Activated CD8-positive, alpha-beta memory T cell treated with anti-CD3 and anti-CD28 coated beads for 4 hours (primary cell): ENCODE measurements around the gene TTC9B.

Experiments
- DNase-seq, 2 donors: peaks; one replicate each; pipeline ENCODE4 v3.0.0-alpha.2; 2020; ENCODE audit warnings: low read depth in 2 of 2

TTC9B gene

DNA sequence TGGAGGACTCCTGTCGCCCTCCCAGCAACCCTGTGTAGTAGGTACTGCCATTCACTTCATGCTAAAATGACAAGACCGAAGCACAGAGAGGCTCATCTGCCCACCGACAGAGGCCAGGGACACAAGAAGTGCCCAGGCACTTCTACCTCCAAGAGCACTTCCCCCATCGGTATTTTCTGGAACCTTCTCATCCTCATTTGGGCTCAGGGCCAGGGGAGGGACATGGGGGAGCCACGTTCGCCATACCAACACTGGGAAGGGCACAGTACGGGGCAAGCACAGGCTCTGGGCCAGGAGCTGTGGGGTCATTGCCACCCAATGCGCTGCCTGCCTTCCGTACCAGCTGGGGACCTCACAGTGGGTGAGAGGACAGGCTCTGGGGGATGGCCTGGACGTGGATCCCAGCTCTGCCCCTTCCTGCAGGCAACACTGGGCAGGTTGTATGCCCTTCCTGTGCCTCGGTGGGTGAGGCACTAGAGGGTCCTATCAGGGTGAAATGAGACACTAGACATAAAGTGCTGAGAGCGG lies 29.6 kb upstream of the TTC9B start:
- DNase-seq: no peak

DNA sequence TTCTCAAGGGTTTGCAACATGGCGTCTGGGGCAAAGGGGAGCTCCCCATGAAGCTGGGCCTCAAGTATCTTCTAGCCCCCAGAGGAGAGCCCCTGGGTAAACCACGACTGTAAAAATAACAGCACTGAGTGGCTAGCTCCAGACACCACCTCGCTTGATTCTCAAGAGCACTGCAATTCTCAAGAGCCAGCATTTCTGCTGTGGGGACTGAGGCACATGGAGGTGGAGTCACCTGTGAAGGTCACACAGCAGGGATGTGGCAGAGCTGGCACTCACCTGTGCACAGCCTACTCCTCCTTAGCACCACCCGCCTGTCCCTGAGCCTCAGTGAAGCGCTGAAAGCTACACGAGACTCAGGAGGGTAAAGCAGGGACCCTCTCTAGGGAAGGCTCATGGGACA lies 29.0 kb upstream of the TTC9B start:
- DNase-seq: no peak

DNA sequence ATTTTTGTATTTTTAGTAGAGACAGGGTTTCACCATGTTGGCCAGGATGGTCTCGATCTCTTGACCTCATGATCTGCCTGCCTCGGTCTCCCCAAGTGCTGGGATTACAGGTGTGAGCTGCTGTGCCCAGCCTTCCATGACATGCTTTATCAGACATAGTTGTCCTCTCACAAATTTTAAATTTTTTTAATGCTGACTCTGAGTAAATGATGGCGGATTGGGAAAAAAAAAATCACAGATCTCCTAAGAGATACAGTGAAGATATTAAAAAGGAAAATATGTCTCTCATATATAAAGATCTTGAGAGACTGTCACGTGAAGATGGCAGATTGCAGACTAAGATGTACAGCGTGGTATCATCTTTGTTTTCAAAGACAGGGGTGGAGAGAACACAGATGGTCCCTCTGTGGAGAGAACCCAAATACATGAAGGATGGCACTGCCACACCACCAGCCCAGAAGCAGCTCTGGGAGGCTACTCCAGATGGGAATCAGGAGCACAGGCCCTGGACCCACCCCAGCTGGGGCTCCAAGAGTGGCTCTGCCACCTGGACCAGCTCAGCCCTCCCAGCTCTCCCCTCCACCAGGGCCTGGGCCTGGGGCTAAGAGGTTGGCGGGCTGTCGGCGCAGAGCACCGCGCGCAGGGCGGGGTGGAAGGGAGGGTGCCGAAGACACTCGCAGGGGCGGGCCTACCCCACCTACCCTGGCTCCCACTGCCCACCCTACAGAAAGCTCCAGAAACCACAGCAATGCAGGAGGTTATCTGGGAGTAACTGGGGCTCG lies 28.3 kb upstream of the TTC9B start:
- DNase-seq: no peak

DNA sequence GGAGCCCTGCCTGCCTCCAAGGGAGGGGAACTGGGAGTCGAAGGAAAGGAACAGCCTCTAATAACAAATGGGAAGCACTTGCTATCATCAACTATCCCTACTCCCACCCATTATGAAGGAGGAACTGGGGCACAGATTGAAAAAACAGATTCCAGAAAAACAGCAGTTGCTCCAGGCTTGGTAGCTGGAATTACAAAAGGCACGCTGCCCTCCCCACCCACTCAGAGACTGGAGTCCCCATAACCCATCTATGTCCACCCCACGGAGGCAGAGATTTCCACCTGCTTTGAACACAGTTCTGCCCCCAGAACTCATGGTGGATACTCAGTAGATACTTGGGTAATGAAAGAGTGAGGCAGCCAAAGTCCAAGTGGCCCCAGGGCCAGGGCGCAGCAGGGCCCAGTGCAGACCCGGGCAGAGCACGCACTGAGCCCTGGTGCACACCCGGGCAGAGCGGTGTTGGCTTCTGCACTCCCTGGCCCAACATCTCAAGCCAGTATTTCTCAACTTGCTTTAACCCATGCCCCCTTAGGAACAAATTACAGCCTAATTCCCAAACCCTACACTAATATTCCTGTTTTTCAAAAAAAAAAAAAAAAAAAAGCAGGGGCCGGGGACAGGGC lies 27.4 kb upstream of the TTC9B start:
- no peak for DNase-seq

DNA sequence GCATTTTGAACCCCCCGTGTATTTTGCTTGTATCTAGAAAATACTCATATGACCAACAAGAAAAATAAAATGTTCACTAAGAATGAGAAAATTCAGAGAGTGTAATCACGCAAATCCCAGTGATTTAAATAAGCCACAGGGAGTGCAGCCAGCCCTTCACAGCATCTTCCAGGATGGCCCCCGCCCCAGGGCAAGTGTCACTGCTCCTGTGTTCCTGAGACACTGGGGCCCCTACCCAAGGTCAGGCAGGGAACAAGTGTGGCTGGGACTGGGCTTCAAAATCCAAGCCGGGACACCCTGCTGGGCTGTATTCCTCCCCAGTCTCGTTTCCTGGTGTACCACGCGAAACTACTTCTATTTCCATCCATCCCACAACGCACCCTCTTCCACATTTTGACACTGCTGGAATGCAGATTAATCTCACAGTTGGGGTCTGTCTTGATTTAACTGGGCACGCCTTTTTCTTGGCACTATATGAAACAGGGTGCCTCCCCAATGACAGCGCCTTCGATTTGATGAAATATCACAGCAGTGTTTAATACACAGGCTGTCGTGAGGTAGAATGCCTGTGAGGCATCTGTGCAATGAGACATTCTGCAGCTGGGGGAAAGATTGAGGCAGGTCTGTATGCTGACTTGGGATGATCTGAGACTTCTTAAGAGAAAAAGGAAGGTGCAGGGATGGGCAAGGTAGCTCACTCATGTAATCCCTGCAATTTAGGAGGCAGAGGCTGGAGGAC lies 26.6 kb upstream of the TTC9B start:
- no peak for DNase-seq

DNA sequence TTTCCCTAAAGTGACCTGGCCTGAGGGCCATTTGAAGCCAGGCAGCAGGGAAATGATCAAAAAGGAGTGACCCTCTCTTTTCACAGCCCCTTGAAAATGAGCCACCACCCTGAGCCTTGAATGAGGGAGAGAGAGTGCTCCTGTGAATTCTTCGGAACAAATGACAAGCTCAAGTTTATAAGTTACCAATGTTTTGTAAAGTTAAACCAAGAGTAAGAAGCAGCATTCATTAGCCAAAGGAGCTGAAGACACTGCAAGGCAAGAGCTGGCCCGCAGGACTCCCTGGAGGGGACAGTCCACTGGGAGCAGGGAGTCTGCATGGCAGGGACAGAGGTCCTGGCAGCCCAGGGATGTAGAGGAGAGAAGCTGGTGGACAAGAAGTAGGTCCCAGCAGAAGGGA lies 25.0 kb upstream of the TTC9B start:
- no peak for DNase-seq

DNA sequence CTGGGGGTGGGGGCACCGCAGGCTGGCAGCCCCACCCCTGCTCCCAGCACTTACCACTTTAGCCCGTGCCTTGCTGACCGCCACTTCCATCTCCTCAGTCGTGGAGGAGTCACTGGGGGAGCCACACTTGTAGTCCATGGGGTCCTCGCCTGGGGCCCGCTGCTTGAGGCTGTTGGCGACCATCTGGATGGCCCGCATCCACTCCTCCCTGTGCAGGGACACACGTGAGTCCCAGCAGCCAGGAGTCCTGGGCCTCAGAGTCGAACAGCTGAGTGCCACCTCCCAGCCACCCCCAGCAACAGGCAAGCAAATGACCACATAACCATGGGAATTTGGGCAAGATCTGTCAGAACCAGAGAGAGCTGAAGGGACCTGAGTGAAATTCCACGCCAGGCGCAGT lies 24.3 kb upstream of the TTC9B start:
- no peak for DNase-seq

DNA sequence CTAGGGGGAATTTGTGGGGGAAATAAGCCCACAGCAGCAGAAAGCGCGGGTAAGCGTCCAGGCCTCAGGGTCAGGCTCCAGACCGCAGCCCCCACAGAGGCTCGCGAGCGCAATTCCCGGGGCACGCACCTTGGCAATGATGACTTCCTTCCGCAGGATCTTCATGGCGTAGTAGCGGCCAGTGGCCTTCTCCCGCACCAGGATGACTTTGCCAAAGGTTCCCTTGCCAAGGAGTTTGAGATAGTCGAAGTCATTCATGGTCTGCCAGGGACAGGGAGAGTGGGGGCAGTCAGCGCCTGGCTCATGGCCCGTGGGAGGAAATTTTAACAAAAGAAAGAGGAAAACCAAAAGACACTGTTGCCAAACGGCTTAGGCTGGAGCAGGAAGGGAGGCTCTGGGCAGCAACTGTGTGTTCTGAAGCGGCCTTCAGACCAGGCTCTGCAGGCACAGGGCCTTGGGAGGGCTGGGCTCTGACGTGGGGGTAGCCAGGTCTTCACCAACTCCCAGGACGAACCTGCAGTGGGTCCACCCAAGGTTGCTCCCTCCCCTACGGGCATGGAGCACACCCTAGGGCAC lies 23.7 kb upstream of the TTC9B start:
- no peak for DNase-seq

DNA sequence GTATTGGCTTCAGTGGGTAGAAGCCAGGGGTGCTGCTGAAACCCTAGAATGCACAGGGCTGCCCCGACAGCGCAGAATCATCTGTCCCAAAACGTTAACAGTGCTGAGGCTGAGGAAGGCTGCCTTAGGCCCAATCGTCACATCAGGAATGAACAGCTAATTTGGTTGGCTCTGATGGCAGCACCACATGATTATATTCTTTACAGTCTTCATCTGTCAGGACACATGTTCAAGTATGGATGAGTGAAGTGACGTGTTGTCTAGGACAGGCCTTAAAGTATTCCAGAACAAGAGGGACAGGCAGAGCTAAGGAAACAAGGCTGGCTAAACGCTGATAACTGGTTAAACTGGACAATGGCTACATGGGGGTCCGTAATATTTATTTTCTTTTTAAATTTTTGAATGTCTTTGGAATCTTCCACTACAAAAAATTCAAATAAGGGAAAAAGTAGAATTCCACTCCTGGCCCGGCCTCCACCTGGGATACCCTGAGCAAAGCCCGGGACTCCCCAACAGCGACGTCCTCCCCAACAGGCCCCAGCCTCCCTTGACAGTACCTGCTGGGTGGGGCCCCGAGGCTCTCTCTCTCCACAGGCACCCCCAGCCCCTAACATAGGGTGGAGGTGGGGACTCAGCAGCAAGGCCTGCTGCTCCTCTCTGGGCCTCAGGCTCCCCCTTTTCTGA lies 23.1 kb upstream of the TTC9B start:
- DNase-seq: no peak

DNA sequence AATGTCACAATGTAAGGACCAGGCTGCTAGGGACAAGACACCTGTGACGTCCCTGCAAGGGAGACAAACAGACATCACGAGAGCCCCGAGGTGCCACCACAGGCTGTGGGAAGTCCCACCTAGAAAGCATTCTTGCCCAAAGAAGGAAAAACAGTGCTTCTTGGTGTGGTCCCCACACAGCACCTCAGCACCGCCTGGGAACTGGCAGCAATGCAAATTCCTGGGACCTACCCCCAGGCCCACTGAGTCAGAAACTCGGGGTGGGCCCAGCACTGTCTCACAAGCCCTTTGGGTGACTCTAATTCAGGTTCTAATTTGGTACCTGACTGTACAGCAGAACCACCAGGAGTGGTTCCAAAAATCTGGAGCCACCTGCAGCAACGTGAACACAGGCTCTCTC lies 22.1 kb upstream of the TTC9B start:
- DNase-seq: no peak

DNA sequence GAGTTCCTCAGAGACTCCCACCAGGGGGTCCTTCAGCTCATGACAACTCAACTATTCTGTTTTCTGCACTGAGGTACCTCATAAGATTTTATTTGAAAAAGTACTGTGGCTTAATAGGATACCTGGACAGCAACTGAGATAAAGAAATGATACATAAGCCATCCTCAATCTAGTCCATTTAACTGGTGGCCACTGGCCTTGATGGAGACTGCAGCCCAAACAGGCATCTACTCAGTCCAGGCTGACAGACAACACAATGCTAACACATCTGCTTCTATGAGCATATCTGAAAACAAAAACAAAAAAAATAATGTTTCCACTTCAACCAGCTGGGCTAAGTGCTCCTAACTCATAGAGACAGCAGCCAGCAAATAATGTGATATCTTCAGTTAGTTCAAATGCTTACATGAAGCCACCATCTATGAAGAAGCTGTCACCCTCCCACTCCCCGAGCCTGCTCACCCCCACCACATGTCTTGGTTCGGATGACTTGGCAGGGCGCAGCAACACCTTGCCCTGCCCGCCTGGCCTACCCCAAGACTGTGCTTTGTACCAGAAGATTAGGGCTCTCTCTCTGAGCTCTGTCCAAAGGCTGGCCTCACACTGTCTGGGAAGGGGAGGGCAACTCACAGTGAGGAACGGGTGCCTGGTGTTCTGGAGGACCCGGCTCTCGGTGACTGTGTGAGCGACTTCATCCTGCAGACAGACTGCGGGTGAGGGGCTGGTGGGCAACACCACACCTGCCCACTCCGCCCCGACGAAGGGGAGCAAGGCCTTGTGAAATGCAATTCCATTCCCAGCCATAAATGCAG lies 21.4 kb upstream of the TTC9B start:
- no peak for DNase-seq

DNA sequence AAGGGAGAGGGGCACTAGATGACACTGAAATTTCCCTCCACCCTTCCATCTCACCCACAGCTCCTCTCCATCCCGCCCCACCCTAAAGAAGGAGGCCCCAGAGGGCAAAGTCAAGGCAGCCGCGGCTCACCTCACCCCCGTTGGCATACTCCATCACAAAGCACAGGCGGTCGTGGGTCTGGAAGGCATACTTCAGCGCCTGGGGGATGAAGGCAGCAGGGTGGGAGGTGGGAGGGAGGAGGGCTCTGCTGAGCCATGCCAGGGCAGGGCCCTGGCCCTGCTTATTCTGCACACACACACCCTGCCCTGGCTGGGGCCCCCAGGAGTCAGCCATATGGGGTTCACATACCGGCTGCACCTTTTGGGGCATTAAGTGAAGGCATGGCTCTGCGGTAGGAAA lies 20.6 kb upstream of the TTC9B start:
- DNase-seq: no peak

DNA sequence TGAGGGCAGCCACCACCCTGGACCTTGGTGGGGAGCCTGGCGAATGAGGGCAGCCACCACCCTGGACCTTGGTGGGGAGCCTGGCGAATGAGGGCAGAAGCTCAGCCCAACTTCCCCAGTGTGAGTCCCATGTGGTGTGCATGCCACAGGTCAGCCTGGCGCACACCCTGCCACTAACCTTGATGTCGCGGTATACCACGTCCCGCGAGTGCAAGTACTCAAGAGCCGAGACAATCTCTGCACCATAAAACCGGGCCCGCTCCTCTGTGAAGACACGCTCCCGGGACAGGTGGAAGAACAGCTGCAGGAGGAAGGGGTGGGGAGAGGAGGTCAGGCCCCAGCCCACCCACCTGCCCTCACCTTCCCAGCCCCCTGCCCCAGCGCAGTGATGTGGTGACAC lies 19.6 kb upstream of the TTC9B start:
- DNase-seq: no peak

DNA sequence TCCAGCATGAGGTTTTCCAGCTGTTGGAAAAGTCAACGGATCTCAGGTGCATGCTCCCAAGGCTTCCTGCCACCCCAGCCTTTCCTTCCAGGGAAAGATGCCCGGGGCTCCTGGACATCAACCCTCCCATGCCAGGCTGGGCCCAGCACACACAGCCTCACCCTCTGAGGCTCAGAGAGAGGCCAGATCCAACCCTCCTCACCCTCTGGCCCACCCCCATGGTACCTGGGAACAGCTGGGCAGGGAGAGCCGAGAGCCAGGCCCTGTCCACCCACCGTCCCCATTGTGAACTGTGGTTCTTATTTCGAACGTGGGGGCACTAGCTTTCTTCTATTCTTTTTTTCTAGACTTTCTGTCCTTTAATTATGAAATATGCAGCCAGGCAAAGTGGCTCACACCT lies 18.2 kb upstream of the TTC9B start:
- no peak for DNase-seq

DNA sequence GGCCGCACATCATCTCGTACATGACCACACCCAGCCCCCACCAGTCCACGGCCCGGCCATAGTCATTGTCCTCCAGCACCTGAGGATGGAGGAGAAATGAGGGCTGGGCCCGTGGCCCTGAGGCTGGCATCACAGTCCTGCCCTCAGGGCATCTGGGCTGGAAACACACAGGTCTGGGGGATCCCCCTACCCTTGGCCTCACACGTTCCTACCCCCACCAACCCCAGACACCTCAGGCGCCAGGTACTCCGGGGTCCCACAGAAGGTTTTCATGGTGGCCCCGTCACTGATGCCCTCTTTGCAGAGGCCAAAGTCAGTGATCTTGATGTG lies 17.8 kb upstream of the TTC9B start:
- no peak for DNase-seq

DNA sequence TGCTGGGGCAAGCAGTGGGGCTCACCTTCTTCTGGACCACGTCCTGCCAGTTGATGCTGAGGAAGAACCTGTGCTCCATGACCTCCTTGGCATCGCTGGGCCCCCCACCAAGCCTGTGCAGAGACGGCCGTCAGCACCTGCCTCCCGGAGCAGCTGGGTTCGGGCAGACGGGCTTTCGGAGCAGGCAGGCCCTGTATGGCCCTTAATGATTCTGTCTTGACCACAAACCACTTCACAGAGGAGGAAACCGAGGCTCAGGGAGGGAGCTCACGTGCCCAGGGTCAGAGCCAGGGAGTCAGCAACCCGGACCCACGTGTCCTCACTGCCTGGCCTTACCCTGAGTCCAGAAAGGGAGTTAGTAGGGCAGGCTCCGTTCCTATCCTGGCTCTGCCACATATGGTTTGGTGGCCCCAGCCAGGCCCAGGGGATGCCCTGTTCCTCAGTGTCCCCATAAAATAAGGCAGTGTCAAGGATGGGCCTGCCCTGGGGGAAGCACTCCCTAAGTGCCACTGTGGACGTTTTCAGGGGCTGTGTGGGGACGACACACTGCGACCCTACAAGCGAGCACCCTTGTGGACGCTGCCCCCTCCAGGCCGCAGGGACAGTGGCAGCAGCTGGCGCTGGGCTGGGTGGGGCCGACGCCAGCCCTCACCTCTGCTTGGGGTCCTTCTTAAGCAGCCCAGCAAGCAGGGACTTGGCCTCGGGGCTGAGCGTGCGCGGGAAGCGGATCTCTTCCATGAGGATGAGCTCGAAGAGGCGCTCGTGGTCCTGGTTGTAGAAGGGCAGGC lies 17.2 kb upstream of the TTC9B start:
- no peak for DNase-seq

DNA sequence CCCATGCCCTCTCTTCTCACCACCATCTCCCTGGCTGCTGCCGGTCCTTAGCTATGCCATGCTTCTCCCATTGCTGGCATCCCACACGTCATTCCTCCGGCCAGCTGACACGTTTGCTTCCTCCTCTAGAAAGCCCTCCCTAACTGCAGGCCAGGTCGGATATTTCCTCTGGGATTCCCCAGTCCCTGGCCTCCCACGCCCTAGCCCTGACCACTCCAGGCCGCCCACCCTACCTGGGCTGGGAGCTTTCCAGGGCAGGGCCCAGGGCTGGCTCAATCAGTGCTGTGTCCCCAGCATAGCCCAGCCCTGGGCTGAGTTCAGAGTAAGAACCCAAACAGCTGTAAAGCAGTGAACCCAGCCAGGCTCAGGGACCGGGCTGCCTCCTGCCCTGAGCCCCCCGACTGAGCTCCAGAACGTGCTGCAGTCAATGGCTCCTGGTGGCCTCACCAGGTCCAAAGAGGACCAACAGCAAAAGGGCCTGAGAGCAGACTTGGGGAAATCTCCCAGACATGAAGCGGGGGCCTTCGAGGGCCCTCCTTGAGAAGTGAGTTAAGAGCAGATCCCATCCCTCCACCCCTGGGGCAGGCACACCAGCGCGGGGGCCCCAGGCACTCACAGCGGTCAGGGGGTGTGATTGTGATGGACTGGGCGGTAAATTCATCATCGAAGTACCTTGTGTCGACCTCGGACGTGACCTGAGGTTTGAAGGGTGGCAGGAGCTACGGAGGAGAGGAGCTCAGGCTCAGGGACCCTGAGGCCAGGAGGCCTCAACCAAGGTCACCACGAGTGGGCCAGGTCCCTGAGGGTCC lies 16.4 kb upstream of the TTC9B start:
- DNase-seq: no peak

DNA sequence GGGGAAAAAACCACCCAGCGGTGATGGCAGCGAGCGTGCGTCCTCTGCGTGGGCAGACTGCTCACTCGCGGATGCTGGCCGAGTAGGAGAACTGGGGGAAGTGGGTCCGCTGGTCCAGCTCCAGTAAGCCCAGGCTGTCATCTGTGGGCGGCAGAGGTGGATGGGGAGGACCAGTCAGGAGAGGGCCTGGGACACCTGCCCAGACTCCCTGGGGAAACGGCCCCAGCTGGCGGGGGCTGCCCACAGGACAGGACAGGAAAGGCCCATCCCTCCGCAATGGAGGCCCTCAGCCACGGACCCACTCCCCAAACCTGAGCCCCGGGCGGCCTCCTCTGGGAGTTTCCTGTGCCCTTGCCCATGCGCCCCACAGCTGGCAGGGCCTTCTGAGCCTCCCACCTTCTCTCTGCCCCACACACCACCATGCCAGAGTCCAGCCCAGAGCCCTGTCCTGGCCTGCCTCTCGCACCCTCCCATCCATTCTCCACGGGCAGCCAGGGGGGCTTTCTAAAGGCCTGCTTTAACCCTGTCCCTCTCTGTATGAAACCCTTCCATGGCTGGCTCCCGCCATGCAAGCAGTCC lies 15.7 kb upstream of the TTC9B start:
- DNase-seq: no peak
